ENCODE data around the gene CCDC137.

- no peak for TF ChIP-seq REST (IDR thresholded peaks at IDR 0.05; ENCODE audit: low read depth, low read length)
- TF ChIP-seq POLR2AphosphoS5 (IDR thresholded peaks at IDR 0.05; ENCODE audit: low read depth, low read length): no peak
- TF ChIP-seq RCOR1 (IDR thresholded peaks at IDR 0.05; ENCODE audit: low read length): no peak
- TF ChIP-seq CTCF (IDR thresholded peaks at IDR 0.05): no peak
Measured at GRCh38 chr17:81715107-81715871, 48.8 kb downstream of the CCDC137 start.
